Activated CD4-positive, alpha-beta T cell treated with anti-CD3 and anti-CD28 coated beads, Interleukin-2, Interleukin-4, amounts not matched to agents 100 ng/mL and 50 ng/mL, durations not matched to agents 16 hours and 8 hours (primary cell): ENCODE data around the gene MAP1LC3B2.

Experiments
- DNase-seq: peaks from one replicate; pipeline ENCODE4 v3.0.0-alpha.2; 2020; ENCODE audit warnings: low spot score

The MAP1LC3B2 gene

GRCh38 chr12:116615141-116615861 lies 56.1 kb downstream of the MAP1LC3B2 start:
- no peak for DNase-seq

GRCh38 chr12:116616536-116617248 lies 57.5 kb downstream of the MAP1LC3B2 start:
- DNase-seq = no peak

- DNase-seq = no peak
Observed at GRCh38 chr12:116619246-116619645, 60.1 kb downstream of the MAP1LC3B2 start.

DNA sequence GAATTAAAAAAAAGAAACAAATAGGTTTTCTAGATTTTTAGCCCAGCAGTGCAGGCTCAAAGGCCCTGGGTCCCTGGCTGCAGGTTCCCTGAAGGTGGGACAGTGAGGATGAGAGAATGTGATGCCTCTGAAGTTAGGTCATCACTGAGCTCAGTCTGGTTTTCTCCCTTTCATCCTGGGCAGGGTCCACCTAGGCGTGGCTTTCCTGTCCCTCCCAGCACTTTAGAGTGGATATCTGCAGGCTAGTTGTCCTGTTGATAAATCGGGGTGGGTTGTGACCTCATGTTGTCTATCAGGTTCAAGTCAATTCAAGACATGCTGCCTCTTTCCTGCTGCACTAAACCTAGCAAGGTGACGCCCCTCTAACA lies 60.9 kb downstream of the MAP1LC3B2 start:
- DNase-seq = no peak

- DNase-seq = no peak
Observed at GRCh38 chr12:116620492-116621191, 61.5 kb downstream of the MAP1LC3B2 start.

GRCh38 chr12:116621194-116621593 lies 62.0 kb downstream of the MAP1LC3B2 start:
- no peak for DNase-seq

- DNase-seq = no peak
Observed at GRCh38 chr12:116624516-116624915, 65.3 kb downstream of the MAP1LC3B2 start.

DNA sequence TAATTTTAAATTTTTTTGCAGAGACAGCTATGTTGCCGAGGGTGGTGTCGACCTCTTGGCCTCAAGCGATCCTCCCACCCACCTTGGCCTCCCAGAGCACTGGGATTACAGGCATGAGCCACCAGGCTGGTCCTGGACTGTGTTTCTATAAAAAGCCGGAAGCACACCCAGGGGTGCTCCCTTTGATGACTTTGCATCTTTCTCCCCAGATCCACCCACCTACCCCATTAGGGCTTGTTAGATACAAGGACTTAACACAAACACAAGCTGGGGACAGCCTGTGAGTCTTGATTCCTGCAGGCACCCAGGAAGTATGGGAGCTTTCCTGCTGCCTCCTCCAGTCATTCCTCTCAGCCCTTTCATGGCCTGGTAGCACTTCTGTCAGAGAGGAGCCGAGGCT lies 67.0 kb downstream of the MAP1LC3B2 start:
- DNase-seq = no peak
